ENCODE data around the gene SAMHD1. TPM values are rescaled to one million over a fixed set of nuclear protein-coding genes. Genes with fewer than 3 reads are reported as not detected.
A peak's percentile ranks its signal among the peaks of the same experiment; 100 is the strongest.

SAMHD1 gene
- total and polyA plus RNA-seq, 2 of the 13 experiments (the other 11 are each of a cell fraction or from before 2014, with no cell fraction given) = 16.9 to 43.5 TPM

DNA sequence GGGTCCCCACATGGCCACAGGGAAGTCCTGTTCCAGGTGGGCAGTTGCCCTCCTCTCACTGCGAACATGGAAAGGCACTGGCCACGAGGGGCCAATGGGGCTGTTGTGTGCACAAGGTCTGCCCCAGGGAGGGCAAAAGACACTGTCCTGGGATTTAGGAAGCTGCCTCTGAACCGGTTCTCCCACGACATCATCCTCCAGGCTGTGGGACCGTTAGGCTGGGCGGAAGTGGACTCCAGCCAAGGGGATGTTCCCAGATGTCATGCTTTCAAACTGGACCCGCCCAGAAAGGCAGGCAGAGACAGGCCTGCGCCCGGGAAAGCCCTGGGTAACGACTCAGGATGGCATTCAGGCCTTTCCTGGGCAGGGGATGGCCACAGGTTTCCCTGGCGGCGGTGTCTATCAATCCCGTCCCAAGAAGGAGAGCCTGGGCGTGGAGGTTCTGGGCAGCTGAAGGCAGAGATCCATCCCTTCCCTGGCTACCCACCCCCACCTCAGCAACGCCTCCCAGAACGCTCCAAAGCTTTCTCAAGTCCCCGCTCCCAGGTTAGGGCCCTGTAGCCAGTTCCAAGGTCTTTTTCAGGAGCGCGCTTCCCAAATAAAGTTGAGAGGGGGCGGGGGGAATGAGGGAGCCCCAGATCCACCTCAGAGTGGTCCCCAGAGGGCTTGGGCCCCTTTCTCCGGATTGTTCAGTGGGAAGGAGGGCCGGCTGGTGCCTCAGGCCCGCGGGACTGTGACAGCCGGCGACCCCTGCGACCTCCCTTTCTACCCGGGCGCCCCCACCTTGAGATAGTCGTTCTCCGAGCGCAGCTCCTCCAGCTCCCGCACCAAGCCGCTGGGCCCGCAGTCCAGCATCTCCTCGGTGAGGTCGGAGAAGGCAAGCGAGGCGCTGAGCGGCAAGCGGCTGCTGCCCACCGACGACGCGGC is 89.4 kb downstream of the SAMHD1 start (continued):
- TF ChIP-seq ZFP37 (CRISPR knock-in tag; IDR thresholded peaks at IDR 0.05; ENCODE audit: borderline replicate concordance) (no peak), KAT8 (CRISPR knock-in tag; IDR thresholded peaks at IDR 0.05) (0 out of 2 replicates have a peak, but pooled peaks have one; percentile 52), CREM (IDR thresholded peaks at IDR 0.05) (no peak; the same call in 1 of the 2 replicates), CREM (CRISPR knock-in tag; IDR thresholded peaks at IDR 0.05) (no peak), RBAK (CRISPR knock-in tag; IDR thresholded peaks at IDR 0.05) (no peak), ZNF773 (CRISPR knock-in tag; IDR thresholded peaks at IDR 0.05; ENCODE audit: borderline replicate concordance) (0 out of 2 replicates have a peak, but pooled peaks have one; percentile 50), GABPB1 (CRISPR knock-in tag; IDR thresholded peaks at IDR 0.05) (peak; percentile 75), HNF4G (IDR thresholded peaks at IDR 0.05; ENCODE audit: borderline replicate concordance, low read depth, low read length) (0 out of 2 replicates have a peak, but pooled peaks have one; percentile 41), HNF4G (CRISPR knock-in tag; IDR thresholded peaks at IDR 0.05; ENCODE audit: borderline replicate concordance, low read depth) (no peak), SYNCRIP (IDR thresholded peaks at IDR 0.05; ENCODE audit: insufficient read depth, low read depth, low read length) (no peak), NFYC (CRISPR knock-in tag; IDR thresholded peaks at IDR 0.05) (no peak), SIX4 (CRISPR knock-in tag; IDR thresholded peaks at IDR 0.05) (no peak), ZNF792 (CRISPR knock-in tag; IDR thresholded peaks at IDR 0.05) (no peak; the same call in 1 of the 2 replicates), ZNF430 (CRISPR knock-in tag; IDR thresholded peaks at IDR 0.05) (peak; percentile 43; the same call in 1 of the 2 replicates), ZNF790 (CRISPR knock-in tag; IDR thresholded peaks at IDR 0.05; ENCODE audit: borderline replicate concordance) (no peak), ZNF644 (CRISPR knock-in tag; IDR thresholded peaks at IDR 0.05; ENCODE audit: low read depth) (no peak), DR1 (CRISPR knock-in tag; IDR thresholded peaks at IDR 0.05) (peak; percentile 73; the same call in 1 of the 2 replicates), FOXM1 (CRISPR knock-in tag; IDR thresholded peaks at IDR 0.05) (no peak), ZBTB20 (CRISPR knock-in tag; IDR thresholded peaks at IDR 0.05; ENCODE audit: borderline replicate concordance, low read depth) (no peak)
- TF ChIP-seq, protein P1, sequence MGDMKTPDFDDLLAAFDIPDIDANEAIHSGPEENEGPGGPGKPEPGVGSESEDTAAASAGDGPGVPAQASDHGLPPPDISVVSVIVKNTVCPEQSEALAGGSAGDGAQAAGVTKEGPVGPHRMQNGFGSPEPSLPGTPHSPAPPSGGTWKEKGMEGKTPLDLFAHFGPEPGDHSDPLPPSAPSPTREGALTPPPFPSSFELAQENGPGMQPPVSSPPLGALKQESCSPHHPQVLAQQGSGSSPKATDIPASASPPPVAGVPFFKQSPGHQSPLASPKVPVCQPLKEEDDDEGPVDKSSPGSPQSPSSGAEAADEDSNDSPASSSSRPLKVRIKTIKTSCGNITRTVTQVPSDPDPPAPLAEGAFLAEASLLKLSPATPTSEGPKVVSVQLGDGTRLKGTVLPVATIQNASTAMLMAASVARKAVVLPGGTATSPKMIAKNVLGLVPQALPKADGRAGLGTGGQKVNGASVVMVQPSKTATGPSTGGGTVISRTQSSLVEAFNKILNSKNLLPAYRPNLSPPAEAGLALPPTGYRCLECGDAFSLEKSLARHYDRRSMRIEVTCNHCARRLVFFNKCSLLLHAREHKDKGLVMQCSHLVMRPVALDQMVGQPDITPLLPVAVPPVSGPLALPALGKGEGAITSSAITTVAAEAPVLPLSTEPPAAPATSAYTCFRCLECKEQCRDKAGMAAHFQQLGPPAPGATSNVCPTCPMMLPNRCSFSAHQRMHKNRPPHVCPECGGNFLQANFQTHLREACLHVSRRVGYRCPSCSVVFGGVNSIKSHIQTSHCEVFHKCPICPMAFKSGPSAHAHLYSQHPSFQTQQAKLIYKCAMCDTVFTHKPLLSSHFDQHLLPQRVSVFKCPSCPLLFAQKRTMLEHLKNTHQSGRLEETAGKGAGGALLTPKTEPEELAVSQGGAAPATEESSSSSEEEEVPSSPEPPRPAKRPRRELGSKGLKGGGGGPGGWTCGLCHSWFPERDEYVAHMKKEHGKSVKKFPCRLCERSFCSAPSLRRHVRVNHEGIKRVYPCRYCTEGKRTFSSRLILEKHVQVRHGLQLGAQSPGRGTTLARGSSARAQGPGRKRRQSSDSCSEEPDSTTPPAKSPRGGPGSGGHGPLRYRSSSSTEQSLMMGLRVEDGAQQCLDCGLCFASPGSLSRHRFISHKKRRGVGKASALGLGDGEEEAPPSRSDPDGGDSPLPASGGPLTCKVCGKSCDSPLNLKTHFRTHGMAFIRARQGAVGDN (CRISPR knock-in tag; IDR thresholded peaks at IDR 0.05) = peak; percentile 97
- TF ChIP-seq, protein P2, sequence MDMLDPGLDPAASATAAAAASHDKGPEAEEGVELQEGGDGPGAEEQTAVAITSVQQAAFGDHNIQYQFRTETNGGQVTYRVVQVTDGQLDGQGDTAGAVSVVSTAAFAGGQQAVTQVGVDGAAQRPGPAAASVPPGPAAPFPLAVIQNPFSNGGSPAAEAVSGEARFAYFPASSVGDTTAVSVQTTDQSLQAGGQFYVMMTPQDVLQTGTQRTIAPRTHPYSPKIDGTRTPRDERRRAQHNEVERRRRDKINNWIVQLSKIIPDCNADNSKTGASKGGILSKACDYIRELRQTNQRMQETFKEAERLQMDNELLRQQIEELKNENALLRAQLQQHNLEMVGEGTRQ (IDR thresholded peaks at IDR 0.05; ENCODE audit: low read depth, low read length) = no peak
- TF ChIP-seq, protein P2 (CRISPR knock-in tag; IDR thresholded peaks at IDR 0.05; ENCODE audit: borderline replicate concordance) = no peak
- TF ChIP-seq, protein P3, sequence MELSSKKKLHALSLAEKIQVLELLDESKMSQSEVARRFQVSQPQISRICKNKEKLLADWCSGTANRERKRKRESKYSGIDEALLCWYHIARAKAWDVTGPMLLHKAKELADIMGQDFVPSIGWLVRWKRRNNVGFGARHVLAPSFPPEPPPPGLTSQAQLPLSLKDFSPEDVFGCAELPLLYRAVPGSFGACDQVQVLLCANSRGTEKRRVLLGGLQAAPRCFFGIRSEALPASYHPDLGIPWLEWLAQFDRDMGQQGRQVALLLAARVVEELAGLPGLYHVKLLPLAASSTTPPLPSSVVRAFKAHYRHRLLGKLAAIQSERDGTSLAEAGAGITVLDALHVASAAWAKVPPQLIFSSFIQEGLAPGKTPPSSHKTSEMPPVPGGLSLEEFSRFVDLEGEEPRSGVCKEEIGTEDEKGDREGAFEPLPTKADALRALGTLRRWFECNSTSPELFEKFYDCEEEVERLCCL (CRISPR knock-in tag; IDR thresholded peaks at IDR 0.05; ENCODE audit: borderline replicate concordance) = no peak
